NCI-H2227 (cell line): ENCODE data around the gene DCAF10.
A peak's percentile ranks its signal among the peaks of the same experiment; 100 is the strongest.
"Not testable (repeated sequence)": the region's sequence is repeated elsewhere in the genome, so short reads cannot be mapped to it uniquely, and the experiment has no call there.

Experiments
- DNase-seq: peaks from one replicate; lab custom pipeline; 2025; ENCODE audit not compliant: unreplicated experiment; lab: John Stamatoyannopoulos, UW

DCAF10 gene

DNA sequence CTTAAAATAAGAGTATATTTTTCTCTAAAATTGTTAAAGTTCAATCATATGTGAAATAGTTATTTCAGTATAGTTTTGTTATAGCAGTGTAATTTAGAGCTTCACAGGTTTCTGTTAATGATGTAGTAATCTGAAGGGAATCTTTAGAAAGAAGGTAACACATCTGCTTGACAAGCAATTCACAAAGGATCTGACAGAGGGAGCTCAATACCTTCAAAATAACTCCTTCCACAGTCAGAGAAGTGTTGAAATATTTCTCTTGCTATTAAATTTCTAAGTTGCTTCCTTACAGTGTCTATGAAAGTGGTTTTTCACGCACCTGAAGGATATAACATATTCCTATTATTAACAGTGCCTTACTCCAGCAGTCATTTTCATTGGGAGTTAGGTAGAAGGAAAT is 58.4 kb downstream of the DCAF10 start:
- no peak for DNase-seq

GRCh38 chr9:37862530-37862929 is 61.9 kb downstream of the DCAF10 start:
- DNase-seq = no peak

- DNase-seq = no peak
Measured at GRCh38 chr9:37870081-37870798, 69.6 kb downstream of the DCAF10 start.

- DNase-seq = no peak
Measured at GRCh38 chr9:37870799-37871176, 70.2 kb downstream of the DCAF10 start.

DNA sequence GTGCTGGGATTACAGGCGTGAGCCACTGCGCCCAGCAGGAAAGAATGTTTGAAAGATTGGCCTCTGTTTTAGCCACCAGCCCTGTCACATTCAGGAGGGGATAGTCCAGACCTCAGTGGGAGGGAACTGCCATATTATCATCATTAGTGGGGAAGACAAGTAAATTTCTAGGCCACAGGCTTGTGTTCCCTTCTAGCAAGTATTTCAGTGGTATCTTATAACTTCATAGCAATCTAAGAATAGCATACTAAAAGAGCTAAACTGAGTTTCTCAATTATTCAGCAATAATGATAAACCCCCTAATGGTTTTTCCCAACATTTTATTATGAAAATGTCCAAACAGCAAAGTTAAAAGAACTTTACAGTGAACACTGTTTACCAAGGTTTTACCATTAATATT is 73.4 kb downstream of the DCAF10 start:
- DNase-seq = no peak

DNA sequence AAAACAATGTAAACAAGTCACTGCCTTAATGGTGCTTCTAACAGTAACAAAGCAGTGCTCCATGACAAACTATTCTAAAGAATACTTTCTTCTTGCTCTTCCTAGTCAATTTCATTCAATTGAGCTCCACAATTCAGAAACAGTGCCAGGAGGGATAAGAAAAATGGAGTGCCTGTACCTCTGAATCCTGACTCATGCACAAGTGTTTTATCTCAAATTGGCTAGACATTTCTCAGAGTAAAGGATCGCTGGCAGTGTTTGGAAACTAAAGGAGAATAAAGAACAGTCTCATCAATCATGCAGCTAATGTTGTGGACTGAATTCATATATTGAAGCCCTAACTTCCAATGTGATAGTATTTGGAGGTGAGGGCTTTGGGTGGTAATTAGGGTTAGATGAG is 75.8 kb downstream of the DCAF10 start:
- DNase-seq = no peak

GRCh38 chr9:37880916-37881479 is 80.4 kb downstream of the DCAF10 start:
- DNase-seq = no peak

- DNase-seq = not testable (repeated sequence)
Measured at GRCh38 chr9:37887977-37888583, 87.5 kb downstream of the DCAF10 start.

DNA sequence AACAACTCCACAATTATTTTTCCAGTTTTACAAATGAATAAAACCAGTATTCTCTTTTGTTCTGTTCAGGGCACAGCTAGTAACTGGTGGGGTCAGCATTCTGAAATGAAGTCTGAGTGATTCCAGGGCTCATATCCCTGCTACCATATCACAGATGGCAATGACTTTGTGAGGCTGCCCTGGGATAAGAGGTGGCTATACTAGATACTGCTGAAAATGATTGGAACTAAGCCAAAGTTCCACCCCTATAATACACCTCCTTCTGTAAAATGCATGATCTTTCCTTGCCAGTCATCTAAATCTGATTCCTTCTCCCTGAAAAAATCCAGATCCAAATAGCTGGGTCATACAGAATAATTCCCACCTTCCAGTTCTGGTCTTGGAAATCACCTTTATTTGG is 88.9 kb downstream of the DCAF10 start:
- DNase-seq = no peak

DNA sequence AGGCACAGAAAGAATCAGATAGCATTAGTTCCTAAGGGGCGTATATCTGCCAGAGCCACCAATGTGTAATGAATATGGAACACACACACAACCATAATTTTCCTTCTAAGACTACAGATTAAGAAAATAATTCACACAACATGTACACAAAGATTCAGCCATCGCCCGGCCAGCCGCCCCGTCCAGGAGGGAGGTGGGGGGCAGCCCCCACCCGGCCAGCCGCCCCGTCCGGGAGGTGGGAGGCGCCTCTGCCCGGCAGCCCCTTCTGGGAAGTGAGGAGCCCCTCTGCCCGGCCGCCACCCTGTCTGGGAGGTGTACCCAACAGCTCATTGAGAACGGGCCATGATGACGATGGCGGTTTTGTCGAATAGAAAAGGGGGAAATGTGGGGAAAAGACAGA is 90.4 kb downstream of the DCAF10 start:
- not testable (repeated sequence) for DNase-seq

- no peak for DNase-seq
Measured at GRCh38 chr9:37892063-37892462, 91.5 kb downstream of the DCAF10 start.

DNA sequence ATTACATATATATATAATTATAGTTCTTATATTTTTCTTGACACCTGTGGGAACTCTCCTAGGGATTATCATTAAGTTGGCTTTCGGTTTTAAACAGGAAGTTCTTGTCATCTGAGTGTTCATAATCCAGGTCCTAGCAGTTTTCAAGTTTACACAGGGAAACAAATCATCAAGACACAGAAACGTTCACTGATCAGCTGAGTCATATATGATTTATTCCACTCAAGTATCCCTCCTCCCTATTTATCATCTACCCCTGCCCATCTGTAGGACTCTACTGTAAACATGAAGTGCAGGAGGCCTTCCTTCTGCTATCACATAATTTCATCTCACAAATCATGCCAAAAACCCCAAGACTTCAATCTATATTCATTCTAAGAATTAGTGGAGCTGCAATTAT is 97.1 kb downstream of the DCAF10 start:
- no peak for DNase-seq

GRCh38 chr9:37899041-37899440 is 98.4 kb downstream of the DCAF10 start:
- DNase-seq = no peak

- DNase-seq = no peak
Measured at GRCh38 chr9:37902131-37902530, 101.5 kb downstream of the DCAF10 start.

- DNase-seq = no peak
Measured at GRCh38 chr9:37902796-37903646, 102.4 kb downstream of the DCAF10 start.

DNA sequence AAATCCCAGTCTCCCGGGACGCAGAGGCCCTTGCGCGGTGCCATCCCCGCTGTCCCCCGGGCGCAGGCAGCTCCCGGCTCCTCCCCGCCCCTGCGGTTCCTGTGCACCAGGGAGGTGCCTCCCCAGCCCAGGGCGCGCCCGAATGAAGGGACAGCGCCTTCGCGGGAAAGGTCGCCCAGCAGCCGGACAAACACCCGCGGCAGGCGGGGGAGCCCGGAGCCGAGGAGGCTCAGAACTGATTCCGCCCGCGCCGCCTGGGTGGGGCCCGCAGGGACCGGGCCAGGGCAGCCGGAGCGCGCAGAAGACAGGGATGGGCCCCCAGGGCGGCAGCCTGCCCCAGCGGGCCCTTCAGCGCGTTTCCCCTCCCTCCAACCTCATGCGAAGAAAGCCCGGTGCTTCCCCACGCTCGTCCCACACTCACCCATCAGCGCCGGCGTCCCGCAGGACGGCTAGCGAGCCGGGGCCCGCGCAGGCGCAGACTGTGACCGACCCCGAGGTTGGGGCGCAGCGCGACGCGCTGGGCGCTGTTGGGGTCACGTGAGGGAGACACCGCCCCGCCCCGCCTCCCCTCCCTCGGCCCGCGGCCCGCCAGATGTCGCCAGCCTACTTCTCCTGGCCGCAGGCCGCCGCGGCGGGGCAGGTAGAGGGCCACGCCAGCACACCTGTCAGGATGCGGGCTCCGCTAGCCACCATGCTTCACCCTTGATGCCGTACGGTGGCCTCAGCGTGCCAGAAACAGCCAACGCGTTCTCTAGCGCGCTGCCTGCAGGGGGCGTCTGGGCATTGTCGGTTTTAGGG is 103.2 kb downstream of the DCAF10 start, which contains the start of gene SLC25A51:
SLC25A51 (minus strand) TSS at position 481 of the 798 bp plus-strand sequence. CDS start 15,577 bp downstream, outside the sequence.
- peak; percentile 93 for DNase-seq

- peak; percentile 7 for DNase-seq
Measured at GRCh38 chr9:37904445-37905130, 104.0 kb downstream of the DCAF10 start.

DNA sequence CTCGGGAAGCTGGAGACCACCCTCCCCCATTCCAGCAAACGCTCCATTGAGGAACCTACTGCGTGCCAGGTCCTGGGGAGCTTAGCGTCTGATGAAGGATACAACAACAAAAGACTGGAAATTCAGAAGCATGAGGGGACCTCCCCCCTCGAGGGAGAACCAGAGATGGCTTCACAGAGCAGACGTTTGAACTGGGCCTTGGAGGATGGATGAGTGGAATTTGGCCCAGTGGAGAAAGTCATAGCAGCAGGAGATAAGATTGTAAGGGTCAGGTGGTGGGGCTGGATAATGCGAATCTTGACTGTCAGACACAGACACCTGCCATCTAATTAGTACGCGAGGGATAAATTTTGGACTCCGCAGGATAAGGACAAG is 104.5 kb downstream of the DCAF10 start:
- no peak for DNase-seq

DNA sequence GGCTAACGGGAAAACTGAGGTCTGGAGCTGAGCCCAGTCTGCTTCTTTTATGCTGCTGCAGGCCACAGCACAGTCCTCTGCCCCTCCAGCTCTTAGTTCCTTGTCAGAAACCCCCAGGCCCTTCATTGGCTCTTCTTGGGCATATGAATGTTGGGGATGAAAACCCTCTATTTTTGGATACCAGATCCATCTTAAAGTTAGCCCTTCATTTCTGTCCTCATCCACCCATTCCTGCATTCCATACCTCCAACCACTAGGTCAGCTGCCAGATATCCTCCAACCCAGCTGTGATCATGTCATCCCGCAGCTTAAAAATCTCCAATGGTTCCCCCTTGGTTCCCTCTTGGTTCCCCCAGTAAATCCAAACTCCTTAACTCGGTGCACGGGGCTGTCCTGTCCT is 105.2 kb downstream of the DCAF10 start:
- DNase-seq = no peak
